Choroid plexus epithelial cell (primary cell): ENCODE results near the gene CNNM4.

Source experiments
- DNase-seq: peaks from one replicate; pipeline ENCODE4 v3.0.0-alpha.2; 2010; ENCODE audit warnings: low read depth
- H3K4me3 ChIP-seq: 2 replicates; pipeline ENCODE4 v1.5.1; 2011; ENCODE audit warnings: low read depth, mild to moderate bottlenecking, control low read depth, low read length, moderate library complexity
- TF ChIP-seq, protein P1 (sequence below): conservative IDR thresholded peaks from 2 replicates; pipeline ENCODE4 v1.5.1; 2011; ENCODE audit warnings: low read depth, mild to moderate bottlenecking, control low read depth, inconsistent platforms, low read length, moderate library complexity

The CNNM4 gene

DNA sequence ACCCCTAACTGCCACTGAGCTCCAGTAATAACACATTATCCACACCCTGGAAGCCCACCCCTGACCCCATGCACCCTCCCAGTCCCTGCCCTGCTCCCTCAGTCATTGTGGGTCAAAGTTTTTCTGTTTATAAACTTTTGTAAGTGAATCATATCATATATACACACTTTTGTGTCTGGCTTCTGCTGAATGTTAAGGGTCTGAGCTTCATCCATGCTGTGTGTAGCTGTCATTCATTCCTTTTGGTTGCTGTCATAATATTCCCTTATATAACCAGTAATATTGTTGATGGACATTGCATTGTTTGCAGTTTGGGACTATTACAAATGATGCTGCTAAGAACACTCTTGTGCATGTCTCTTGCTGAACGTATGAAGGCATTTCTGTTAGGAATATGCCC is 14.5 kb downstream of the CNNM4 start:
- DNase-seq = no peak
- TF ChIP-seq, protein P1, sequence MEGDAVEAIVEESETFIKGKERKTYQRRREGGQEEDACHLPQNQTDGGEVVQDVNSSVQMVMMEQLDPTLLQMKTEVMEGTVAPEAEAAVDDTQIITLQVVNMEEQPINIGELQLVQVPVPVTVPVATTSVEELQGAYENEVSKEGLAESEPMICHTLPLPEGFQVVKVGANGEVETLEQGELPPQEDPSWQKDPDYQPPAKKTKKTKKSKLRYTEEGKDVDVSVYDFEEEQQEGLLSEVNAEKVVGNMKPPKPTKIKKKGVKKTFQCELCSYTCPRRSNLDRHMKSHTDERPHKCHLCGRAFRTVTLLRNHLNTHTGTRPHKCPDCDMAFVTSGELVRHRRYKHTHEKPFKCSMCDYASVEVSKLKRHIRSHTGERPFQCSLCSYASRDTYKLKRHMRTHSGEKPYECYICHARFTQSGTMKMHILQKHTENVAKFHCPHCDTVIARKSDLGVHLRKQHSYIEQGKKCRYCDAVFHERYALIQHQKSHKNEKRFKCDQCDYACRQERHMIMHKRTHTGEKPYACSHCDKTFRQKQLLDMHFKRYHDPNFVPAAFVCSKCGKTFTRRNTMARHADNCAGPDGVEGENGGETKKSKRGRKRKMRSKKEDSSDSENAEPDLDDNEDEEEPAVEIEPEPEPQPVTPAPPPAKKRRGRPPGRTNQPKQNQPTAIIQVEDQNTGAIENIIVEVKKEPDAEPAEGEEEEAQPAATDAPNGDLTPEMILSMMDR = no peak

DNA sequence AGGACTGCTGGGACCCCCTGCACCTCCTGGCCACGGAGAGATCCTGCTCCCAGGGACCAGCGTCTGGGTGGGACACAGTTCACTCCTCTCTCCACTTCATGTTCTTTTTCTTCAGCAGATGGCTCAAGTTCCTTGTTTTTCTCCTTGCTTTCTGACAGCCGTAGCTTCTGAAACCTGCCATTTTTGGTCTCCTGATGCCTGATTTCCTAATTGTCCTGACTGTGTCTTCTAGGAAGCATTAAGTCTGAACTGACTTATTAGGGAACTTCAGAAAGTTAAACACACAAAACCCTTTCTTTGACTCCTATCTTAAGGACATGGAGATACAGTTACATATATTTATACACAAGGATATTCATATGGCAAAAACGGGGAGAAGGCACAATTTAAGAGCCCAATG is 22.7 kb downstream of the CNNM4 start:
- TF ChIP-seq, protein P1 = no peak
- H3K4me3 ChIP-seq = no peak overlapping the region
- DNase-seq = no peak

More for the DNA sequence above, 14.5 kb downstream of the CNNM4 start:
- no peak overlapping the region for H3K4me3 ChIP-seq

GRCh38 chr2:96787411-96787810 is 26.7 kb downstream of the CNNM4 start:
- TF ChIP-seq, protein P1 = no peak
- DNase-seq = no peak
- H3K4me3 ChIP-seq = no peak overlapping the region

DNA sequence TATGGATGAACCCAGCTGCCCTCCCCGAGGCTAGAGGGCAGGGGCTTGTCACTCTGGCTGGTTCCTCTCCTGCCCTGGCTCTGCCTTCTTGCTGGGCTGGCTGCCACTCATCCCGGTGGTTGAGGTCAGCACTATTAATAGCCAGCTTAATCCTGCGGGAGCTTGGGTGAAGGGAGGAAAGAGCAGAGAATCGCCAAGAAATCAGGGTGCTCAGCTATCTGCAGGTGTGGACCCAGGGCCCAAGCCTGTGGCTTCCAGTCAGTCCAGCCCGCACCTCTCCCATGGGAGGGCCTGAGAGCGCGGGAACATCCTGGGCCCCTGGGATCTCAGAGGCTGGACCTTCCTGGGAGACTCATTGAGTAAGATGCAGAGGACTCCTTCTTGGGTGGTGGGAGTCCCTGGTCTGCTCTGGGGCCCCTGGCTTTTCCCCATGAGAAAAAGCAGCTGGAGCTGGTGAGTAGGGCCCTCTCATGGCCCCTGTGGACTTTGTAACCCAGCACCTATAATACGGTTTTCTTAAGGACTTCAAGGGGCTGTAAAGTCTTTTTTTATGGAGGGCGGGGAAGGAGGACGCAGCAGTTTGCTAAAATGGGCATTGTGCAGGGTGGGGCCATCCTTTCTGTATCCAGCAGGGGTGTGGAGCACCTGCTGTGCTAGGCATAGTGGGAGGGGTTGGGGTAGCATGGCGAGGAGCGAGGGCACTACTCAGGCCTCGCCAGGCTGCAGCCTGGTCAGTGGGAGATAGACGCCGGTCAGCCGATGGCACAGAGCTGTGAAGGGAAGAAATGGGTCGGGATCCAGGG is 27.9 kb downstream of the CNNM4 start:
- TF ChIP-seq, protein P1 = no peak
- H3K4me3 ChIP-seq = no peak overlapping the region
- DNase-seq = peak; percentile 14

DNA sequence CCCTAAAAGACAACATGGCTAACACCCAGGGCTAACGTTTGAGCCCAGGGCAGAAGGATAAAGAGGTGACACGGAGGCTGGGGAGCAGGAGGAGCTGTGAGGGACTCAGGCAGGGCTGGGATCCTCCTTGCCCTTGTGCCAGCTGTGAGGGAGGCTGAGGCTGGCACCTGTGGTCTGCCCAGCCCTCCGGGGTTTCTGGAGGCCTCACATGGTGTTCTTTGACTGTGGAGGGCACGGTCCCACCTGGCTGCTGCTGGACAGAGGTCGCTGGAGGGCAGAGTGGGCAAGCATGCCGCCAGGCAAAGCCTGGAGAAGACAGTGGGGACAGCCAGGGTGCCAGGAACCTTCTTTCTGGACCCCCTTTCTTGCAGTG is 28.5 kb downstream of the CNNM4 start:
- TF ChIP-seq, protein P1 = no peak
- no peak for DNase-seq

DNA sequence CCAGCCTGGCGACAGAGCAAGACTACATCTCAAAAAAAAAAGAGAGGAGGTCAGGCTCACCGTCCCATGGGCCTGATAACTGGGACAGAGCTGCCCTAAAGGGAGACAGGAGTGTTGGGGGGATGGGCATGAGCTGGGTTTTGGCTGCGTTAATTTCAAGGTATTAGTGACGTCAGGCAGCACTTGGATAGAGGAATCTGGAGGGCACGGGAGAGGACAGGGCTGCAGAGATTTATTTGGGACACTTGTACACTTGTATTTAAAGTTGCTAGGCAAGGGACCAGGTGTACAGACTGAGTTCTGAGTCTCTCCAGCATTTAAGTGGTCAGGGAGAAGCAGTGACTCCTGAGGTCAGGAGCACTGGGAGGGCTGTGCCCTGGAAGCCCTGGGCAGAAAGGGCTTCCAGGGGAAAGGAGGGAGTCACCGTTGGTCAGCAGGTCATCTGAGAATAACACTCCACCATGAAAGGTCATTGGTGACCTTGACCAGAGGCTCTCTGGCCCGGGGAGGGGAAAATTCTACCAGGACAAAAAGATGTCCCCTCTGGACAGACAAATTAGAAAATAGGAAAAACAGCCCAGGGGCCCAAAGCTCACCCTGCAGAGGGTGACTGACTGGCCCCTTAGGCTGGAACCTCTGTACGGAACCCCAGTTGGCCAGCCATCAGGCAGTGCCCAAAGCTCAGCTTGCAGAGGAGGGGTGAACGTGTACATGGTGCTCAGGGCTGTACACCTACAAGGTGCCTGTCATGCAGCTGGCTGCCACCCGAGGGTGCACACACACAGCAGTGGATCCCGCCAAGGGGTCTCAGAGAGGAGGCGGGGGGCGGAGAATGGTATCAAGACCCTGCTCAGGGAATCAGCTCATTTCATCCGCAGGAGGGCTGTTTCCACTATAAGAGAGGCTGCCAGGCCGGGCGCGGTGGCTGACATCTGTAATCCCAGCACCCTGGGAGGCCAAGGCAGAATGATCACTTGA is 32.4 kb downstream of the CNNM4 start:
- no peak for DNase-seq
- TF ChIP-seq, protein P1 = no peak
- no peak overlapping the region for H3K4me3 ChIP-seq

More for the DNA sequence above, 28.5 kb downstream of the CNNM4 start:
- H3K4me3 ChIP-seq = no peak overlapping the region
